Liver (tissue), 9 donors: ENCODE data around the gene SULT1A2. TPM values are rescaled to one million over a fixed set of nuclear protein-coding genes. Genes with fewer than 3 reads are reported as not detected.

ENCODE experiments used
- DNase-seq: peaks from one replicate; pipeline ENCODE4 v3.0.0-alpha.2; 2017; ENCODE audit warnings: low spot score
- H3K27ac ChIP-seq, 2 donors: one replicate each; pipeline ENCODE4 v1.7.0; 2013; ENCODE audit warnings: inconsistent platforms in 2 of 2, low read length in 2 of 2, control low read depth in 1 of 2, low read depth in 1 of 2, mild to moderate bottlenecking in 1 of 2
- H3K27me3 ChIP-seq, 4 donors: one replicate each; pipeline versions ENCODE4 v1.6.1 to v1.7.0; 2013; ENCODE audit warnings: low read length in 3 of 4, inconsistent platforms in 1 of 4, mild to moderate bottlenecking in 1 of 4, moderate library complexity in 1 of 4; ENCODE audit not compliant: control insufficient read depth in 4 of 4, insufficient read depth in 4 of 4
- H3K36me3 ChIP-seq, 4 donors: one replicate each; pipeline versions ENCODE4 v1.6.1 to v1.7.0; 2013; ENCODE audit warnings: low read length in 3 of 4, mild to moderate bottlenecking in 3 of 4, low read depth in 1 of 4, moderate library complexity in 1 of 4; ENCODE audit not compliant: control insufficient read depth in 4 of 4, insufficient read depth in 3 of 4
- H3K4me1 ChIP-seq, 4 donors: one replicate each; pipeline versions ENCODE4 v1.6.1 to v1.7.0; 2013; ENCODE audit warnings: low read length in 3 of 4, mild to moderate bottlenecking in 3 of 4, moderate library complexity in 1 of 4; ENCODE audit not compliant: control insufficient read depth in 4 of 4, insufficient read depth in 4 of 4
- H3K4me3 ChIP-seq, 3 donors: one replicate each; pipeline versions ENCODE4 v1.6.1 to v1.7.0; 2013; ENCODE audit warnings: low read length in 3 of 3, control low read depth in 1 of 3, low read depth in 1 of 3, mild to moderate bottlenecking in 1 of 3
- H3K9ac ChIP-seq, 2 donors: one replicate each; pipeline ENCODE4 v1.7.0; 2013; ENCODE audit warnings: low read length in 2 of 2, mild to moderate bottlenecking in 2 of 2, moderate library complexity in 2 of 2, control low read depth in 1 of 2, low read depth in 1 of 2
- H3K9me3 ChIP-seq, 4 donors: one replicate each; pipeline versions ENCODE4 v1.6.1 to v1.7.0; 2013; ENCODE audit warnings: low read length in 3 of 4; ENCODE audit not compliant: control insufficient read depth in 4 of 4
- ATF3 ChIP-seq: IDR thresholded peaks from 2 replicates; pipeline ENCODE4 v1.6.1; 2016; ENCODE audit warnings: antibody characterized with exemption
- CTCF ChIP-seq: fragments of 150-350 bp; IDR thresholded peaks from 2 replicates; pipeline ENCODE4 v1.5.1; 2017; ENCODE audit warnings: improper control_type of control experiment, low read depth, low read length; ENCODE audit not compliant: missing input control
- EGR1 ChIP-seq, 2 donors: IDR thresholded peaks; 2 replicates each; pipeline ENCODE4 v1.6.1; 2016 to 2018; ENCODE audit warnings: antibody characterized with exemption in 2 of 2, low read depth in 2 of 2
- FOXA1 ChIP-seq: IDR thresholded peaks from 2 replicates; pipeline ENCODE4 v1.6.1; 2016; ENCODE audit warnings: antibody characterized with exemption
- FOXA2 ChIP-seq: IDR thresholded peaks from 2 replicates; pipeline ENCODE4 v1.6.1; 2016; ENCODE audit warnings: antibody characterized with exemption
- GABPA ChIP-seq, 2 donors: IDR thresholded peaks in 1 of 2; conservative IDR thresholded peaks in 1 of 2; 2 replicates each; pipeline ENCODE4 v1.6.1; 2016; ENCODE audit warnings: antibody characterized with exemption in 2 of 2, mild to moderate bottlenecking in 1 of 2, moderate library complexity in 1 of 2
- HNF4A ChIP-seq, 2 donors: conservative IDR thresholded peaks; 2 replicates each; pipeline ENCODE4 v1.6.1; 2016; ENCODE audit warnings: antibody characterized with exemption in 2 of 2, mild to moderate bottlenecking in 2 of 2
- HNF4G ChIP-seq: IDR thresholded peaks from 2 replicates; pipeline ENCODE4 v1.6.1; 2016; ENCODE audit warnings: antibody characterized with exemption
- NR2F2 ChIP-seq: IDR thresholded peaks from 2 replicates; pipeline ENCODE4 v1.6.1; 2016; ENCODE audit warnings: antibody characterized with exemption
- RAD21 ChIP-seq, 2 donors: IDR thresholded peaks; 2 replicates each; pipeline ENCODE4 v1.6.1; 2016; ENCODE audit warnings: antibody characterized with exemption in 2 of 2, mild to moderate bottlenecking in 2 of 2
- REST ChIP-seq: IDR thresholded peaks from 2 replicates; pipeline ENCODE4 v1.6.1; 2016; ENCODE audit warnings: antibody characterized with exemption, mild to moderate bottlenecking
- SP1 ChIP-seq: IDR thresholded peaks from 2 replicates; pipeline ENCODE4 v1.6.1; 2018; ENCODE audit warnings: antibody characterized with exemption, mild to moderate bottlenecking
- WGBS: extraction: QIAGEN DNeasy Blood & Tissue Kit; methylation state at CpG from one replicate; pipeline ENCODE4 v1.1.7; 2013; 5-methylcytosine and 5-hydroxymethylcytosine counted together
- polyA plus RNA-seq, 2 donors: library from polyadenylated mRNA; stranded (reverse) in 1 of 2; unstranded in 1 of 2; fragments of 200-250 nt in 1 of 2; fragments of >200 nt in 1 of 2; fragmentation: Nextera tagmentation in 1 of 2; extraction: Ambion mirVana in 1 of 2; gene quantifications; one replicate each; pipeline versions ENCODE4 v1.2.1 to v1.2.3, GENCODE V29; 2013 to 2015
- total RNA-seq, 2 donors: library from RNA; depleted of rRNA; stranded (reverse); fragments of >200 nt; gene quantifications; one replicate each; pipeline ENCODE4 v1.2.3, GENCODE V29; 2014
- TF ChIP-seq, protein P1 (sequence below): IDR thresholded peaks from 2 replicates; pipeline ENCODE4 v1.6.1; 2016; ENCODE audit warnings: antibody characterized with exemption
- TF ChIP-seq, protein P2 (sequence below): IDR thresholded peaks from 2 replicates; pipeline ENCODE4 v1.6.1; 2016; ENCODE audit warnings: antibody characterized with exemption
- donor health status: healthy.
- donor health status: healthy.
- donor health status: healthy.
- donor health status: healthy.
- donor health status: healthy.

SULT1A2 gene
- total and polyA plus RNA-seq, 4 donors, result 1.6 to 29.4 (median 14.9) TPM

GRCh38 chr16:28575446-28576109 lies 21.3 kb downstream of the SULT1A2 start:
- DNase-seq, result no peak
- 85% methylated on average over 8 of the region's 8 CpGs for WGBS

More at GRCh38 chr16:28575446-28576109, 21.3 kb downstream of the SULT1A2 start:
- Histone ChIP-seq H3K4me1 (peaks cover 0 to 4% (median 0%) of the 10 kb centered on the region in 4 donors), H3K27ac (no peak overlapping the region), H3K9me3 (no peaks in the 10 kb centered on the region), H3K27me3 (no peaks in the 10 kb centered on the region), H3K36me3 (peaks cover 0 to 3% (median 1%) of the 10 kb centered on the region in 4 donors), H3K9ac (no peak overlapping the region), H3K4me3 (no peak overlapping the region)
- TF ChIP-seq RAD21 (IDR thresholded peaks at IDR 0.05) (no peak), HNF4A (conservative IDR thresholded peaks at IDR 0.05) (no peak), ATF3 (no peak), NR2F2 (no peak), FOXA1 (no peak), GABPA (IDR thresholded peaks at IDR 0.05 in 1 of 2, conservative IDR thresholded peaks at IDR 0.05 in 1 of 2) (no peak), REST (no peak), HNF4G (no peak), CTCF (no peak), SP1 (no peak), FOXA2 (no peak), EGR1 (IDR thresholded peaks at IDR 0.05; ENCODE audit: low read depth in 2 of 2) (no peak)
- TF ChIP-seq, protein P1, sequence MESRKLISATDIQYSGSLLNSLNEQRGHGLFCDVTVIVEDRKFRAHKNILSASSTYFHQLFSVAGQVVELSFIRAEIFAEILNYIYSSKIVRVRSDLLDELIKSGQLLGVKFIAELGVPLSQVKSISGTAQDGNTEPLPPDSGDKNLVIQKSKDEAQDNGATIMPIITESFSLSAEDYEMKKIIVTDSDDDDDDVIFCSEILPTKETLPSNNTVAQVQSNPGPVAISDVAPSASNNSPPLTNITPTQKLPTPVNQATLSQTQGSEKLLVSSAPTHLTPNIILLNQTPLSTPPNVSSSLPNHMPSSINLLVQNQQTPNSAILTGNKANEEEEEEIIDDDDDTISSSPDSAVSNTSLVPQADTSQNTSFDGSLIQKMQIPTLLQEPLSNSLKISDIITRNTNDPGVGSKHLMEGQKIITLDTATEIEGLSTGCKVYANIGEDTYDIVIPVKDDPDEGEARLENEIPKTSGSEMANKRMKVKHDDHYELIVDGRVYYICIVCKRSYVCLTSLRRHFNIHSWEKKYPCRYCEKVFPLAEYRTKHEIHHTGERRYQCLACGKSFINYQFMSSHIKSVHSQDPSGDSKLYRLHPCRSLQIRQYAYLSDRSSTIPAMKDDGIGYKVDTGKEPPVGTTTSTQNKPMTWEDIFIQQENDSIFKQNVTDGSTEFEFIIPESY, result no peak
- TF ChIP-seq, protein P2, sequence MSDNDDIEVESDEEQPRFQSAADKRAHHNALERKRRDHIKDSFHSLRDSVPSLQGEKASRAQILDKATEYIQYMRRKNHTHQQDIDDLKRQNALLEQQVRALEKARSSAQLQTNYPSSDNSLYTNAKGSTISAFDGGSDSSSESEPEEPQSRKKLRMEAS, result no peak
